NCI-H82 treated with DMSO at 0.1 percent for 48 hours (cell line): ENCODE results near the gene NRTN.
"Not testable (repeated sequence)": the region's sequence is repeated elsewhere in the genome, so short reads cannot be mapped to it uniquely, and the experiment has no call there.

Source experiments
- DNase-seq: peaks from one replicate; lab custom pipeline; 2025; ENCODE audit not compliant: unreplicated experiment; lab: John Stamatoyannopoulos, UW

The NRTN gene

GRCh38 chr19:5864725-5865486, 60.0 kb downstream of the NRTN start:
- DNase-seq: no peak

GRCh38 chr19:5865772-5866171, 60.9 kb downstream of the NRTN start:
- DNase-seq: no peak

- no peak for DNase-seq
Measured at GRCh38 chr19:5867201-5868136, 62.6 kb downstream of the NRTN start.

- no peak for DNase-seq
Measured at GRCh38 chr19:5870986-5871394, 66.1 kb downstream of the NRTN start.

- DNase-seq: no peak
Measured at GRCh38 chr19:5873617-5874199, 68.8 kb downstream of the NRTN start.

- not testable (repeated sequence) for DNase-seq
Measured at GRCh38 chr19:5874496-5874895, 69.6 kb downstream of the NRTN start.

GRCh38 chr19:5877427-5877826, 72.6 kb downstream of the NRTN start:
- DNase-seq: no peak

GRCh38 chr19:5877882-5878281, 73.0 kb downstream of the NRTN start:
- DNase-seq: no peak
